Epithelial cell of esophagus (primary cell): ENCODE data around the gene FRMD8.

ENCODE experiments used
- DNase-seq: peaks from one replicate; pipeline ENCODE4 v3.0.0; 2010; ENCODE audit warnings: low read depth
- H3K4me3 ChIP-seq: 2 replicates; pipeline ENCODE4 v1.5.1; 2011; ENCODE audit warnings: mild to moderate bottlenecking, low read length, control low read depth
- CTCF ChIP-seq: IDR thresholded peaks from 2 replicates; pipeline ENCODE4 v1.5.1; 2011; ENCODE audit warnings: low read depth, mild to moderate bottlenecking, low read length, control low read depth, inconsistent platforms; ENCODE audit not compliant: insufficient read depth; ENCODE audit errors: missing control alignments

FRMD8 gene

GRCh38 chr11:65362320-65362931 is 24.0 kb upstream of the FRMD8 start:
- H3K4me3 ChIP-seq, result no peak overlapping the region
- no peak for DNase-seq
- no peak for TF ChIP-seq CTCF

GRCh38 chr11:65362966-65363365 is 23.5 kb upstream of the FRMD8 start:
- H3K4me3 ChIP-seq, result no peak overlapping the region
- no peak for TF ChIP-seq CTCF
- DNase-seq, result no peak

GRCh38 chr11:65363770-65364169 is 22.7 kb upstream of the FRMD8 start:
- no peak for TF ChIP-seq CTCF
- no peak overlapping the region for H3K4me3 ChIP-seq
- no peak for DNase-seq

GRCh38 chr11:65366340-65366773 is 20.1 kb upstream of the FRMD8 start:
- DNase-seq, result peak; percentile 84
- no peak overlapping the region for H3K4me3 ChIP-seq
- peak; percentile 77 for TF ChIP-seq CTCF

GRCh38 chr11:65370659-65371049 is 15.8 kb upstream of the FRMD8 start:
- H3K4me3 ChIP-seq, result no peak overlapping the region
- no peak for TF ChIP-seq CTCF
- DNase-seq, result no peak

GRCh38 chr11:65373839-65374580 is 12.4 kb upstream of the FRMD8 start:
- DNase-seq, result peak; percentile 43
- H3K4me3 ChIP-seq, result no peak overlapping the region
- TF ChIP-seq CTCF, result no peak
